Measurements from ENCODE around the gene CIT.
"Not testable (repeated sequence)": the region's sequence is repeated elsewhere in the genome, so short reads cannot be mapped to it uniquely, and the experiment has no call there.

The CIT gene, protein sequence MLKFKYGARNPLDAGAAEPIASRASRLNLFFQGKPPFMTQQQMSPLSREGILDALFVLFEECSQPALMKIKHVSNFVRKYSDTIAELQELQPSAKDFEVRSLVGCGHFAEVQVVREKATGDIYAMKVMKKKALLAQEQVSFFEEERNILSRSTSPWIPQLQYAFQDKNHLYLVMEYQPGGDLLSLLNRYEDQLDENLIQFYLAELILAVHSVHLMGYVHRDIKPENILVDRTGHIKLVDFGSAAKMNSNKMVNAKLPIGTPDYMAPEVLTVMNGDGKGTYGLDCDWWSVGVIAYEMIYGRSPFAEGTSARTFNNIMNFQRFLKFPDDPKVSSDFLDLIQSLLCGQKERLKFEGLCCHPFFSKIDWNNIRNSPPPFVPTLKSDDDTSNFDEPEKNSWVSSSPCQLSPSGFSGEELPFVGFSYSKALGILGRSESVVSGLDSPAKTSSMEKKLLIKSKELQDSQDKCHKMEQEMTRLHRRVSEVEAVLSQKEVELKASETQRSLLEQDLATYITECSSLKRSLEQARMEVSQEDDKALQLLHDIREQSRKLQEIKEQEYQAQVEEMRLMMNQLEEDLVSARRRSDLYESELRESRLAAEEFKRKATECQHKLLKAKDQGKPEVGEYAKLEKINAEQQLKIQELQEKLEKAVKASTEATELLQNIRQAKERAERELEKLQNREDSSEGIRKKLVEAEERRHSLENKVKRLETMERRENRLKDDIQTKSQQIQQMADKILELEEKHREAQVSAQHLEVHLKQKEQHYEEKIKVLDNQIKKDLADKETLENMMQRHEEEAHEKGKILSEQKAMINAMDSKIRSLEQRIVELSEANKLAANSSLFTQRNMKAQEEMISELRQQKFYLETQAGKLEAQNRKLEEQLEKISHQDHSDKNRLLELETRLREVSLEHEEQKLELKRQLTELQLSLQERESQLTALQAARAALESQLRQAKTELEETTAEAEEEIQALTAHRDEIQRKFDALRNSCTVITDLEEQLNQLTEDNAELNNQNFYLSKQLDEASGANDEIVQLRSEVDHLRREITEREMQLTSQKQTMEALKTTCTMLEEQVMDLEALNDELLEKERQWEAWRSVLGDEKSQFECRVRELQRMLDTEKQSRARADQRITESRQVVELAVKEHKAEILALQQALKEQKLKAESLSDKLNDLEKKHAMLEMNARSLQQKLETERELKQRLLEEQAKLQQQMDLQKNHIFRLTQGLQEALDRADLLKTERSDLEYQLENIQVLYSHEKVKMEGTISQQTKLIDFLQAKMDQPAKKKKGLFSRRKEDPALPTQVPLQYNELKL (N-terminal part only)

DNA sequence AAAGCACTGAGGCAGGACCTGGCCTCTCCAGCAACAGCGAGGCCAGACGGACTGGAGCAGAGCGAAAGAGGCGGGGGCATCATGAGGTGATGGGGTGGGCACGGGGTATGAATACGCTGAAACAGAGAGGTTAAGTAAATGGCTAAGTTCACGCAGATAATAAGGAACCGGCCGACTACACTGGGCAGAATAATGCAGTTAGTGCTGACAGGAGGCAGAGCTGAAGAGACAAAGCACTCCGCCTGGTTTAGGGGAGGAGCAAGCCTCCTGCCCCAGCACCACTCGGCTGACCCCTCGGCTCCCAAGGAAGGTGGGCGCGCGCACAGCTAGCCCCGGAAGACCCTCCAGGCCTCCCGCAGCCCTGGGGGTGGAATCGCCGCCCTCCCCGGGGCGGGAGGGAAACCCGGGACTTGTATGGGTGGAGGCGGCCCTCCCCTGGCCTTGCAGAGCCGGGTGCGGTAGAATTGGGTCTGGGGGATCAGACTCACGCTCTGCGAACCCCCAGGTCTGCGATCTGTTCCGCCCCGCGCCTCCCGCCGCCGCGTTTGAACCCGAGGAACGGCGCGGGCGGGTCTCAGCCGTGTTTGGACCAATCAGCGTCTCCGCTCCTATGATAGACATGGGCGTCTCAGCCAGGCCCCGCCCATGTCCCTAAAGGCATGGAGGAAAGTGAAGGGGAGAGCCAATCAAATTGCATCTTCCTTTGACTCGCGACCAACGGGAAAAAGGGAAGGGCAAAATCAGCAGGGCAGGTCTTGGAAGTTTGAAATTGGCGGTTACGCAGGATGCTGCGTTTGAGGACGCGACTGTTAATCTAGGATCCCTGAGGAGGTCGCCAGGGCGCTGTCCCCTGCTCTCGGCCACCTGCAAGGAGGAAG lies at the start of gene CIT:
TSS of gene CIT (minus strand) at position 560 of the 878 bp plus-strand sequence. CDS start 1,152 bp downstream, outside the sequence.
- DNase-seq (ENCODE audit: extremely low read depth in 1 of 2, low read depth in 1 of 2), result peak; percentile 53 to 73

DNA sequence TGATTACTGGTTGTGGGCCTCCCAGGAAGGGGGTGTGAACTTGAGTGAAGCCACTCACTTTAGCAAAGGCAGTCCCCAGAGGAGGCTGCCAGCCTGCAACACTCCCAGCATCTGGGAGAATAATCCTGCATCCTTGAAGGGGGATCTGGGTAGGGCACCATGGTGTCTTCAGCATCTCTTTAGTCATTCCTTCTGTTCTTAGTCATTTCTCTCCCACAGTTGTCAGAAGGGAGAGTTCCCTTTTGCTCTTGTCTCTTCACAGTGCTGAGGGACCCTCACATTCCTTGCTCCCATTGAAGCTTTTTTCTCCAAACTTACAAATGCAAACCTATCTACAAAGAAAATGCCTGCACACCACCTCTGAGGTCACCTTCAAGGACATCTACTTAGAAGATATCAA lies 48.1 kb upstream of the CIT start:
- DNase-seq (ENCODE audit: extremely low read depth in 1 of 2, low read depth in 1 of 2), result no peak

DNA sequence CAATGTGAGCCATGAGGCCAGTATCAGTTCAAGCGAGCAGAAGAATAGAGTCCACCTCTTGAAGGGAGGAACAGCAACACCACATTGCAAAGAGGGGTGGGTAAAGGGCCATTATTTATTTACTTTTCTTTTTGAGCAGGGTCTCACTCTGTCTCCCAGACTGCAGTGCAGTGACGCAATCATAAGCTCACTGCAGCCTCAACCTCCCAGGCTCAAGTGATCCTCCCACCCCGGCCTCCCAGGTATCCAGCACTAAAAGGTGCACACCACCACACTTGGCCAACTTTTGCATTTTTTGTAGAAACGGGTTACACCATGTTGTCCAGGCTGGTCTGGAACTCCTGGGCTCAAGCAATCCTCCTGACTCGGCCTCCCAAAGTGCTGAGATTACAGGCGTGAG lies 42.9 kb upstream of the CIT start:
- DNase-seq (ENCODE audit: extremely low read depth in 1 of 2, low read depth in 1 of 2), result no peak

DNA sequence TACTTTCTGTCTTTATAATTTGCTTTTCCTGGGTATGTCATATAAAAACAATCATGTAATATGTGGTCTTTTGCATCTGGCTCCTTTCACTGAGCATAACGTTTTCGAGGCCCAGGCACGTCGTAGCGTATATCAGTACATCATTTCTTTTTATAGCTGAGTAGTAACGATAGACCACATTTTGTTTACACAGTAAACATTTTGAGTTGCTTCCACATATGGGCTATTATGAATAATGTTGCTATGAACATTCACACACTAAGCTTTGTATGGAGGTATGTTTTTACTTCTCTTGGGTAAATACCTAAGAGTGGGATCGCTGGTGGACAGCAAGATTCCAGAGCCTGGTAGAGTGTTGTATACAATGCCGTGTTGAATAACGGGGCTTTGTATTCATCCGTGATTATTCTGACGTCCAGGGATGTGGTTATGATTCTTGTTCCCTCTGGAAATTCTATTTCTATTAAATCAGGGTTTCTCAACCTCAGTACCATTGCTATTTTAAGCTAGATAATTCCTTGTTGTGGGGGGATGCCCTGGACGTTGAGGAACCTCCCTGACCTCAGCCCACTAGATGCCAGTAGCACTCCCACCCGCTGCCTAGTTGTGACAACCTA lies 38.9 kb upstream of the CIT start:
- DNase-seq (ENCODE audit: extremely low read depth in 1 of 2, low read depth in 1 of 2), result no peak

DNA sequence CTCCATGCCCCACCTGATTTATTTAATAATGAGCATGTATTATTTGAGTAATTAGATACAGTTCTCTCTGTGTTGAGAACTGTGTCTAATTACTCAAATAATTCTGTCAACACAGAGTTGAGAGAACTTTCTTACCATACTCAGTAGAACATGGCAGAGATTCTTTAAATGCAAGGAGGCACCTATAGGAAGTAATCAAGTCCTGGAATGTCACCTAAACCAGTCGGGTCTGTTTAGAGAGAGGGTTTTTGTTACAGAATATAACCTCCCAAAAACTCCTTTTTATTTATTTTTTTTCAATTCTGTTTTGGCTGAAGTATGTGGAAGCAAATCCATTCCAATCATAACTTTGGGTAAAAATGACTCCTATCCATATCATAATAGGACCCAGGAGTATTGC lies 37.5 kb upstream of the CIT start:
- no peak for DNase-seq (ENCODE audit: extremely low read depth in 1 of 2, low read depth in 1 of 2)

DNA sequence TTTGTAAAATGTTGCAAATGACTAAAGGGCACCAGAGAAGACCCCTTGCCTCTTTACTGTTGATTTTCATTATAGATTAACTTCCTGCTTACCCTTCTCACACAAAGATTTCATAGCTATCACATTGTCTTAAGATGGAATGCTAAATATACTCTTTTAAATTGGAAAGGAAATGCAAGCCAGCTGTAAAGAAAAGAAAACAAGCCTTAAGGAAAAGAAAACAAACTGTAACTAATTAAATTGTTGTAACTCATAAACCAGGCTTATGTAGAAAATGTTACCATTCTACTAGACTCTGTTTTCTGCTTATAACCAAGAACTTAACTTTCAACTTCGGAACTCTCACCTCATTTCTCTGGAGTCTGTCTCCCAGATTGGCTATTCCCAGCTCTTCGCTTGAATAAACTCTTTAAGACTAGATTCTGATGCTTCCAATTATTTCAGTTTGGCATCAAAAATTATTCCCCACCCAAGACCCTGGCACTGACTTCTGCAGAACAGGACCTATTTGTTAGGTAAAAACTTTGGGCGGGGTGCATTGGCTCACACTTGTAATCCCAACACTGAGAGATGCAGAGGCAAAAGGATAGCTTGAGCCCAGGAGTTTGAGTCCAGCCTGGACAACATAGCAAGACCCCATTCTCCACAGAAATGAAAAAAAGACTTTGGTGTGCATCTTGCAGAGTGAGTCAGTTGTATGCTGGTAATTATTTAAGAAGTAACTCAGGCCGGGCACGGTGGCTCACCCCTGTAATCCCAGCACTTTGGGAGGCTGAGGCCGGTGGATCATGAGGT lies 36.6 kb upstream of the CIT start:
- no peak for DNase-seq (ENCODE audit: extremely low read depth in 1 of 2, low read depth in 1 of 2)

DNA sequence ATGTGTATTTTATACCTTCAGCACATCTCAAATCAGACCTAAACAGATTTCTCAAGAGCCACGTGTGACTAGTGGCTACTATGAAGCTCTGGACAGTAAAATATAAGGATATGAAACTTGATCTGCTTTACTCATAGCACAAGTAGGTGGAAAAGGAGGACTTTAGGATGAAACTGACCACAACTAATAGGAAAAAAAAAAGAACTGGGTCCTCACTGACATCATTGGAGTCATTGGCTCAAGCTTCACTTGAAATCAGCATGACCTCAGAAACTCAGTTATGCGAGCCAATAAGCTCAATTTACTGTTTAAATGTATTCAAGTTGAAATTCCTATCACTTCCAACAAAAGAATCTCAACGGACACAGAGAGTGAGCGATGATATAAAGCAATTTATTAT lies 34.1 kb upstream of the CIT start:
- DNase-seq (ENCODE audit: extremely low read depth in 1 of 2, low read depth in 1 of 2), result no peak

DNA sequence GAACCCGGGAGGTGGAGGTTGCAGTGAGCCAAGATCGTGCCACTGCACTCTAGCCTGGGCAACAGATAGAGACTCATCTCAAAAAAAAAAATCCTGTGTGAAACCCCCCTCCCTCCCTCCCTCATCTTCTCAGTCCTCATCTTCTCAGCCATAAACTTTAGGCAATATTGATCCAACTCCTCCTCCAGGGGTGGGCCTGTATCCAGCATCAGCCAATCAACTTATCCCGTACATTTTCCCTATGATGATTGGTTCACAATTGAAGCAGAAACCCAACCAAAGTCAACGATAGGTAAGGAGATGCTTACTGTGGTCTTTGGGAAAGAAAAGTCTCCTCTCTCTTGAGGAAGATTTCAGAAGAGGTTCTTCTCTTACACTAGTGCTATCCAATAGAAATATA lies 33.5 kb upstream of the CIT start:
- no peak for DNase-seq (ENCODE audit: extremely low read depth in 1 of 2, low read depth in 1 of 2)

DNA sequence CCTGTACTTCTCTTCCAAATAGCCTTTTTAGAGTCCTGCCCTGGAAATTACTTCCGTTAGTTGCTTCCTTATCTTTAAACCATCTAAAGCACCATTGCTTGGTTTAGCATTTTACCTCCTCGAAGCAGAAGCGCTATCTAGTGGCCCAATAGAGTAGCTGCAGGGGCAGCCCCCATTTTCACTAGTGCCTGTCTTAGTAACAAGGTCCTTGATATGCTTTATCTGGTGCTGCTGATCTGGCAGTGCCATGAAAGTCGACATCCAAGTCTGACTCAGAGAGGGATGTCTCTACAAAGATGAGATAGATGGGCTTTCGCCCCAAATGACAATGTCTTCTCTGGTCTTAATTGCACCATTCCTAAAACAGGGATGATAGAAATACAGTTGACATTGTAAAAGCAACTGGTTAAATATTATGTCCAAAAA lies 25.0 kb upstream of the CIT start:
- DNase-seq (ENCODE audit: extremely low read depth in 1 of 2, low read depth in 1 of 2), result peak; percentile 29 to 40

DNA sequence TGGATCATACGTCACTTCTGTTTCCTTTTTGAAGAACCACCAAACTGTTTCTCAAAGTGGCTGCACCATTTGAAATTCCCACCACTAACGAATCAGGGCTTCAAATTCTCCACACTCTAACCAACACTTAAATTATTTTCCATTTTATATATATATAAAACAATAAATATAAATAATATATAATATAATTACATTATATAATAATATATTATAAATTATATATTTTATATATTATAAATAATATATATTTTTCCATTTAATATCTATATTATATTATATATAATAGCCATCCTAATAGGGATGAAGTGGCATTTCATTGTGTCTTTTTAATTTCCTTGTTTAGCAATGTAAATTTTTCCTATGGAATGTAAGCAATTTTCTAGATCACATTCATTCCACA lies 24.6 kb upstream of the CIT start:
- DNase-seq (ENCODE audit: extremely low read depth in 1 of 2, low read depth in 1 of 2), result no peak

DNA sequence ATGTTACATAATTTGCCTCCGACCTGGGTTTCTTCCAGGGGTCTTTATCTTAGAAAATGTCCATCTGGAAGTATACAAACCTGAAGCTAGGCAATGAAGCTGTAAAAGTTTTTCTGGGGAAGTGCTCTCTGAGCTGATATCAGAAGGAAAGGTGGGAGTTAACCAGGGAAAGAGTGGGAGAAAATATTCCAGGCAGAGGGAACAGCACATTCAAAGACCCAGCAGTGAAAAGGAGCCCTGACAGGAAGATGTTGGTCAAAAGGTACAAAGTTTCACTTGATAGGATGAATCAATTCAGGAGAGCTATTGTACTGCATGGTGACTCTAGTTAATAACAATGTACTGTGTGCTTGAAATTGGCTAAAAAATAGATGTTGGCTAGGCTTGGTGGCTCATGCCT lies 17.8 kb upstream of the CIT start:
- no peak for DNase-seq (ENCODE audit: extremely low read depth in 1 of 2, low read depth in 1 of 2)

DNA sequence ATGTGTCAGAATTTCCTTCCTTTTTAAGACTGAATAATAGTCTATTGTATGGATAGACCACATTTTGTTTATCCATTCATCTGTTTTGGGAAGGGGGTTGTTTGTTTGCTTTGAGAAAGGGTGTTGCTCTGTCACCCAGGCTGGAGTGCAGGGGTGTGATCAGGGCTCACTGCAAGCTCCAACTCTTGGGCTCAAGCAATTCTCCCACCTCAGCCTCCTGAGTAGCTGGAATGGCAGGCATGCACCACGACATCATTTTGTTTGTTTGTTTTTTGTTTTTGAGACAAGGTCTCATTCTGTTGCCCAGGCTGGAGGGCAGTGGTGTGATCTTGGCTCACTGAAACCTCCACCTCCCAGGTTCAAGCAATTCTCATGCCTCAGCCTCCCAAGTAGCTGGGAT lies 15.5 kb upstream of the CIT start:
- not testable (repeated sequence) for DNase-seq (ENCODE audit: extremely low read depth in 1 of 2, low read depth in 1 of 2)

DNA sequence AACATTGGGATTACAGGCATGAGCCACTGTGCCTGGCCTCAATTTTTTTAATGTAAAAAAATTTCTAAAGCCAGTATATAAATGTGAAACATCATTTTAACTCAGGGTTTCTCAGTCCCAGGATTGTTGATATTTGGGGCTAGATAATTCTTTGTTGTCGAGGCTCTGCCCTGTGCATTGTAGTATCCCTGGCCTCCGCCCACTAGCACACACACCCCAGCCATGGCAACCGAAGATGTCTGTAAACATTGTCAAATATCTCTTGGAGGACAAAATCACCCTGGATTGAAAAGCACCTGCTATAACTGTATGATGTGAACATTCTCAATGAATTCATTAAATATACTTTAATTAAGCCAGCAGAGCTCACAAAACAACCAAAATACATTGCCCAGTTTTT lies 8.4 kb upstream of the CIT start:
- no peak for DNase-seq (ENCODE audit: extremely low read depth in 1 of 2, low read depth in 1 of 2)

DNA sequence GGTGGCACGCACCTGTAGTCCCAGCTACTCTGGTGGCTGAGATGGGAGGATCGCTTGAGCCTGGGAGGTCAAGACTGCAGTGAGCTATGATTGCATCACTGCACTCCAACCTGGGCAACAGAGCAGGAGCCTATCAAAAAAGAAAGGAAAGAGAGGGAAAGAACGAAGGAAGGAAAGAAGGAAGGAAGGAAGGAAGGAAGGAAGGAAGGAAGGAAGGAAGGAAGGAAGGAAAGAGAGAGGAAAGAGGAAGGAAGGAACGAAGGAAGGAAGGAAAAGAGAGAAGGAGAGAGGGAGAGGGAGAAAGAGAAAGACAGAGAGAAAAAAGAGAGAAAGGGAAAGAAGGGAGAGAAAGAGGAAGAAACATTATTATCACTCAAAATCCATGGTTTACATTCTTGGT lies 6.7 kb upstream of the CIT start:
- not testable (repeated sequence) for DNase-seq (ENCODE audit: extremely low read depth in 1 of 2, low read depth in 1 of 2)

DNA sequence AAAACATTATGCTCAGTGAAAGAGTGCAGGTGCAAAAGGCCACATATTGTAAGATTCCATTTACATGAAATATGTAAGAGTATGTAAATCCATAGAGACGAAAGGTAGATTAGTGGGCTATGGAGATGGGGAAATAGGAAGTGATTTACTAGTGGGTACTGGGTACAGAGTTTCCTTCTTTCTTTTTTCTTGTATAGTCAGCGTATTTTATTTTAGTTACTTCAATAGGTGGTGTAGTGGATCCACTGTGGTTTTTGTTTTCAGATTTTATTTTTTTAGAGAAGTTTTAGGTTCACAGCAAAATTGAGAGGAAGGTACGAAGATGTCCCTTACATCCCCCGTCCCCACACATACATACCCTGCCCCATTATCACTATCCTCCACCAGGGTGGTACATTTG lies 6.1 kb upstream of the CIT start:
- DNase-seq (ENCODE audit: extremely low read depth in 1 of 2, low read depth in 1 of 2), result no peak

DNA sequence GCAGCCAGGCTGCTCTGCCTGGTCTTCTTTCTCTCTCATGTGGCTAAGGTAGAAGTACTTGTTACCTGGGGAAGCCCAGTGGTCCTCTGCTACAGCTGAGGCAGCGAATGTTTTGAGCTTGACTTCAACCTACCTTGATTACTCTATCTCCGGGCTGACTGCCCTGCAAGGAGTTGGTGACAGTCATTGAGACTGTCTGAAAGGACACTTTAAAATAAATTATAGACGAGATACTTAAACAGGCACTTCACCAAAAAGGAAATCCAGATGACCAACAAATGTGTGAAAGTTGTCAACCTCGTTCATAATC lies 474 bp upstream of the CIT start:
- DNase-seq (ENCODE audit: extremely low read depth in 1 of 2, low read depth in 1 of 2), result no peak

DNA sequence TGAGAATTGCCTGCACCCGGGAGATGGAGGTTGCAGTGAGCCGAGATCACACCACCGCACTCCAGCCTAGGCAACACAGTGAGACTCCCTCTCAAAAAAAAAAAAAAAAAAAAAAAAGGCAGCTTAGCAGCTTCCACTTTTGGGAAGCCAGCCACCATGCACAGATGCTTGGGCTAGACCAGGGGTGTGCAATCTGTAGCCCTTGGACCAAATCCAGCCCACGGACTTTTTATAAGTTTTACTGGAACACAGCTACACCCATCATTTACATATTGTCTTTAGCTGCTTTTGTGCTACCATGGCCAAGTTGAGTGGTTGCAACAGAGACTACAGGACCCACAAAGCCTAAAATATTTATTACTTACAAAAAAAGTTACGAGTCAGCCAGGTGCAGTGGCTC lies 6.7 kb downstream of the CIT start:
- no peak for DNase-seq (ENCODE audit: extremely low read depth in 1 of 2, low read depth in 1 of 2)

DNA sequence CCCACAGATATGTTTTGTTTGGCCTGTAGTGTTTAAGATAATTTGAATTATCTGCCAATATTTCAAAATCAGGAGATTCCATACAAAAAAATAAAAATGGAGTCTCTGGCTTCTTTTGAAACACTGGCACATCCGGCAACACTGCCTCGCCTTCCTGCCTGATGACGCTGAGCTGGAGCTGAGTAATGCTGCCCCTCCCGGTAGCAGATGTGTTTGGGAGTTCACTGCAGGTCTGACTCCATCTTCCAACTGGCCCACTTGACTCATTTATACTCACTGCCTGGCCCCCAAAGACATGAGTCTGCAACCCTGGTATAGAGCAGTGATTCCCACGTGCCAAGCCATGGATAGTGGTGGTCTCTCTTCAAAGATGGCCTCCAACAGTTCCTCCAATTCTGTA lies 7.4 kb downstream of the CIT start:
- no peak for DNase-seq (ENCODE audit: extremely low read depth in 1 of 2, low read depth in 1 of 2)

DNA sequence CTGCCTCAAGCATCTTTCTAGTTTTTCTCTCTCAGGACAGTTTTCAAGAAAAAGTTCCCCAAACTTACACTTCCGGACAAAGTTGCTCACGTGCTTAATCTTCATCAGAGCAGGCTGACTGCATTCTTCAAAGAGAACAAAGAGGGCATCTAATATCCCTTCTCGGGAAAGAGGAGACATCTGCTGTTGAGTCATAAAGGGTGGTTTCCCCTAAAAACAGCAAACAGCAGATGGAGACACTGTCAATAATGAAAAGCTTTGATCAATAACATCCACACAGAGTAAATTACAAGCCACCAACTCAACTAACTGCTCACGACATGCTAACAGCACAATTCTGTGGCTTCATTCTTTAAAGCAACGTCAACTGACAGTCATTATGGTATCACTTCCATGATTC lies 8.1 kb downstream of the CIT start:
- no peak for DNase-seq (ENCODE audit: extremely low read depth in 1 of 2, low read depth in 1 of 2)

Measured in activated CD8-positive, alpha-beta memory T cell treated with anti-CD3 and anti-CD28 coated beads for 1 hour (primary cell).